Fibroblast of villous mesenchyme (primary cell): ENCODE results near the gene FILIP1. TPM values are rescaled to one million over a fixed set of nuclear protein-coding genes. Genes with fewer than 3 reads are reported as not detected.
A peak's percentile ranks its signal among the peaks of the same experiment; 100 is the strongest.

Source experiments
- DNase-seq: peaks from one replicate; pipeline ENCODE4 v3.0.0-alpha.2; 2010; ENCODE audit warnings: low read depth
- H3K4me3 ChIP-seq: 2 replicates; pipeline ENCODE4 v1.5.1; 2011; ENCODE audit warnings: low read depth, mild to moderate bottlenecking, low read length
- CTCF ChIP-seq: IDR thresholded peaks from 2 replicates; pipeline ENCODE4 v1.5.1; 2012; ENCODE audit warnings: low read depth, mild to moderate bottlenecking, low read length; ENCODE audit not compliant: insufficient read depth
- total RNA-seq: library from RNA; depleted of rRNA; stranded (reverse); fragments of >200 nt; gene quantifications from 2 replicates; pipeline ENCODE4 v1.2.3, GENCODE V29; 2012

FILIP1 gene
- total RNA-seq, 1 donor, result 0.43 TPM

GRCh38 chr6:75326557-75327258, 166.9 kb downstream of the FILIP1 start:
- H3K4me3 ChIP-seq, result no peak overlapping the region
- peak; percentile 29 for DNase-seq
- TF ChIP-seq CTCF, result no peak

GRCh38 chr6:75318900-75319299, 174.7 kb downstream of the FILIP1 start:
- DNase-seq, result no peak
- no peak overlapping the region for H3K4me3 ChIP-seq
- no peak for TF ChIP-seq CTCF

GRCh38 chr6:75317503-75318206, 175.9 kb downstream of the FILIP1 start:
- no peak overlapping the region for H3K4me3 ChIP-seq
- DNase-seq, result peak; percentile 53
- TF ChIP-seq CTCF, result no peak

- H3K4me3 ChIP-seq, result no peak overlapping the region
- no peak for DNase-seq
- TF ChIP-seq CTCF, result no peak
These were observed 177.6 kb downstream of the FILIP1 start for GRCh38 chr6:75315978-75316377.

GRCh38 chr6:75308250-75308988, 185.2 kb downstream of the FILIP1 start:
- DNase-seq, result no peak
- no peak overlapping the region for H3K4me3 ChIP-seq

More at GRCh38 chr6:75308250-75308988, 185.2 kb downstream of the FILIP1 start:
- no peak for TF ChIP-seq CTCF
